GM19395 (cell line): Measurements from ENCODE around the gene SMIM5.
"Not testable (repeated sequence)": the region's sequence is repeated elsewhere in the genome, so short reads cannot be mapped to it uniquely, and the experiment has no call there.

Source experiments
- ATAC-seq: cut with Tn5 transposase; IDR thresholded peaks from one replicate; pipeline ENCODE4 v1.9.1; 2021; ENCODE audit warnings: mild to moderate bottlenecking, moderate library complexity; ENCODE audit not compliant: unreplicated experiment

SMIM5 gene

GRCh38 chr17:75624021-75624420, 9.2 kb upstream of the SMIM5 start:
- no peak for ATAC-seq

DNA sequence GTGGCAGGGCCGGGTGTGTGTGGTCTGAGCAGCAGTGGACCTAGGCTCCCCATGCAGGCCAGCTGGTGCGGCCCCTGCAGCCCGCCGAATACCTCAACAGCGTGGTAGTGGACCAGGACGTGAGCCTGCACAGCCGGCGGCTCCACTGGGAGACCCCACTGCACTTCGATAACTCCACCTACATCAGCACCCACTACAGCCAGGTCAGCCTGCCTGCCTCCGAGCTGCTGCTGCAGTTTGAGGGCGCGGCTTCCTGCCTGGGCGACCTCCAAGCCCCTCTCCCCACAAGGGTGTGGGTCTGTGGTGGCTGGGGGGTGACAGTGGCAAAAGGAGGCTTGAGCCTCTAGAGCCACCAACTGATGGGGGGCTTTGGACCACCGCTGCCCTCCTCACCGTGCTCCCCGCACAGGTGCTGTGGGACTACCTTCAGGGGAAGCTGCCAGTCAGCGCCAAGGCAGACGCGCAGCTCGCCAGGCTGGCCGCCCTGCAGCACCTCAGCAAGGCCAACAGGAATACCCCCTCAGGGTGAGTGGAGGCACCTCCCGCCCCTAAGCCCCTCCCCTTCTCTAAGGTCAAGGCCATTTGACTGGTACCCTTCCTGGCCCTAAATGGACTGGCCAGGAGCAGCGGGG, 8.4 kb upstream of the SMIM5 start:
- ATAC-seq, result no peak

- no peak for ATAC-seq
Measured at GRCh38 chr17:75625813-75626486, 7.3 kb upstream of the SMIM5 start.

GRCh38 chr17:75626496-75627038, 6.7 kb upstream of the SMIM5 start:
- no peak for ATAC-seq

DNA sequence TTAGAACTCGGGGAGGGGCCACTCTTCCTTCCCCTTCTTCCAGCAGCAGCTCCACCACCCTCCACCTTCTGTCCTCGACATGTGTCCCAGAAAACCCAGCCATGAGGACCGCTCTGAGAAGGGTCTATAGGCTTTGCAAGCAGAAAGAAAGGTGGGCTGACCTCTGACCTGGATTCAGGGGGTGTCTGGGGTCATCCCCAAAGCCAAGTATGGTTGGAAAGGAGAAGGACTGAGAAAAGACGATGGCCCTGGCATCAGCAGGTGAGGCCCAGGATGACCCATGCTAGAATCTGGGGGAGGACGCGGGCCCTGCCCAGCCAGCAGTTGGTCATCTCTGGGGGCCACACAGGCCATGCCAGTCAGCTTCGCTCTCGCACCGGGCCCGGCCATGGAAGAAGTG, 6.1 kb upstream of the SMIM5 start:
- ATAC-seq, result no peak

DNA sequence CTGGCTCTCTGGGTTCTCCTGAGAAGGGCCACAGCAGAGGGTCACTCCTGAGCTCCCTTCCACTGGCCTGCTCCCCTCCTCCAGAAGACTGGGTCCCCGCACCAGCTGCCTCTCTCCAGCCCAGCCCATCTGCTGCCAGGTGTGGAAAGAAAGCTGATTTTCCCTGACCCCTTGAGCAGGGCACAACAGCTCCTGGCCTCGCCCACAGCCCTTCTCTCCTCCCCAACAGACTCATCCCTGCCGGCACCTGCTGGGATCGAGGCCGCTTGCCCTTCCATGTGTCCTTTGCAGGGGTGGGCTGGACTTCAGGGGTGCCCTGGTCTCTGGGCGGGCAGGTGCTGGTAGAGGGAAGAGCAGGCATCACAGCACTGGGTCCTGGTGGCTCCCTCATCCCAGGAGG, 4.8 kb upstream of the SMIM5 start:
- ATAC-seq, result no peak

DNA sequence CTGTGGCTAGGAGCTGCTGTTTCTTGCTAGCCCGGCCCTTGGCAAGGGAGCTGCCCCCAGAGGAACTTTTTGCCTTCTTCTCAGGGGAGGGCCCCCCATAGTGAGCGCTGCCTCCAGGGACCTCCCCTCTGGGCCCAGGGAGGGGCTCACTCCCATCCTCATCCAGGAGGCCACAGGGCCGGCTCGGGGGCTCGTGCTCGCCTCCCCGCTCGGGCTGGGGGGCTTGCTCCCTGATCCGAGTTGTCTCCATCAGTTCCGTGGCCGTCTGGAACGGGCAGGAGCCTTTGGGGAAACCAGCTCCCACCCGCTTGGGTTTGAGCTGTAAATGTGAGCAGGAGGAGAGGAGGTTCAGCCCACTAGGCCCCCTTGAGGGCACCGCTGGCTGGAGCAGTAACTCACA, 4.1 kb upstream of the SMIM5 start:
- no peak for ATAC-seq

GRCh38 chr17:75630071-75630917, 2.9 kb upstream of the SMIM5 start:
- ATAC-seq, result no peak

- ATAC-seq, result no peak
Measured at GRCh38 chr17:75631353-75631752, 1.9 kb upstream of the SMIM5 start.

DNA sequence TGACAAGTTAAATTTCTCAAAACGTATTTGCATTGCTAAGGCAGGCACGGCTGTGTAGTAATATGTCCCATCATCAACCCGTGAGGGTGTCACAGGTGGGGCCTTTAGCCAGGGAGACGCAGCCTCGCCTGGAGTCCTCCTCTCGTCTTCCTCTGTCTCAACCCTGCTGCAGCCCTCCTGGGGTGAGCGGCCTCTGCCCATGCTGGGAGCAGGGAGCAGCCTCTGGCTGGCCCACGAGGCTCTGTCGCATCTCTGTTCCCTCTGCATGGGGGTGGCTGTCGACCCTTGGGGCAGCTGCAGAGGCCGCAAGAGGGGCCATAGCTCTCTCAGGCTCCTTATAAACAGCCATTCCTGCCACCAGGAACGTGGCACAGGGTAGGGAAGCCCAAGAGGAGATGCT, 806 bp upstream of the SMIM5 start:
- ATAC-seq, result no peak

- no peak for ATAC-seq
Measured at GRCh38 chr17:75633486-75634375, 497 bp downstream of the SMIM5 start.

- no peak for ATAC-seq
Measured at GRCh38 chr17:75634376-75634740, 1.1 kb downstream of the SMIM5 start.

GRCh38 chr17:75634754-75635609, 1.7 kb downstream of the SMIM5 start:
- ATAC-seq, result no peak

DNA sequence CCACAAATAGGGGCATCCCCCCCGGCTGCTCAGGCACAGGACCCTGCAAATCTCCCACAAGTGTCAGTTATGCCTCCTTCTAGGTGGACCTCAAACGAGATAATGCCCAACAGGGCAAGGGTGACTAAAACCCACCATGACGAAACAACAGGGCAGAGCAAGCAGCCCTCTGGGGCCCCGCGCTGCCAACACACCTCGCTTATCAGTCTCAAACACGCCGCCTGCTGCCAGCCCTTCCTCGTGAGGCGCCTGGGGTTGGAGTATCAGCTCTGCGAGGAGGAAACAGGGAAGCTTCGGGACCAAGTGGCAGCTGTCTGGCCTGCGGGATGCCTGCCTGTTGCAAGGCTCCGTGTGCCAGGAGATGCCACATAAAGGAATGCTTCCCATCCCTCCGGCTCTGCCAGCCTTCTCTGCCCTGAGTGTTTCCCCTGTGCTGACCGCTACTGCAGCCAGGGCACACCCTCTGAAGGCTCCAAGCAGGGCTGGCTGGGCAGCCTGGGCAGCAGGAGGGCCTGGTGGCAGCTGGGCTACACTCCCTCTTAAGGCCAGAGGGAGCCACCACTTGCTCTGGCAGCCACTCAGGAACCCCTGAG, 2.5 kb downstream of the SMIM5 start:
- no peak for ATAC-seq

DNA sequence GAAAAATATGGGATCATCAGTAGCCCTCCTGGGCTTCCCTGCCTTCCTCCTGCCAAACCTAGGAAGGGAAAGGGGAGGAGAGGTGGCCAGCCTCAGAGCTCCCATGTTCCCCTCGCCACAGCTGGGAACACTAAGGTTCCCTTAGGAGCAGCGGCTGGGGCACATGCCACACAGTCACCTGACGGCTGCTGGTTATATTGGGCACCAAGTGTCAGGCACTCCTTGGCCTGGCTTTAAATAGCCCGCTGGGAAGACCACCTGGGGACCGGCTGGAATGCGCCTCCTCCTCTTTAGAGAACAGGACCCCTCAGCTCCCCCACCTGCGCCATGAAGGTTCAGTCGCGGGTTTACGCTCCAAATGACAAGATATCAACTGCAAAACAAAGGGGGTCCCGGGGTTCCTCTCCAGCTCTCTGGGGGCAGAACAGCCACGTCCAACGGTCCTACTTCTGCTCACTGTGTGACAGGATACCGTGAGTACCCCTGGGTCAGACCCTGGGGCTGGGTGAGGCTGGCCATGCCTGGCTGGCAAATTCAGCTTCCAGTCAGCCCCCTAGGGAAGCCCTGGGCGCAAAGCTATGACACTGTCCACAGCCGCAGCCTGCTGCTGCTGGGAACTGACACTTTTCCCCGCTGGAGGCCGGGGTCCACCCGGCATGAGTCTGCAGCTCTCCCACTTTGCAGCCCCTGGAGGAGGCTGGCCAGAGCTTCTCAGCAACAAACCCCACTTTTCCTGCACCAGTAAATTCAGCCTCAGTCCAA, 3.3 kb downstream of the SMIM5 start:
- no peak for ATAC-seq

GRCh38 chr17:75637143-75637538, 3.9 kb downstream of the SMIM5 start:
- ATAC-seq, result no peak

DNA sequence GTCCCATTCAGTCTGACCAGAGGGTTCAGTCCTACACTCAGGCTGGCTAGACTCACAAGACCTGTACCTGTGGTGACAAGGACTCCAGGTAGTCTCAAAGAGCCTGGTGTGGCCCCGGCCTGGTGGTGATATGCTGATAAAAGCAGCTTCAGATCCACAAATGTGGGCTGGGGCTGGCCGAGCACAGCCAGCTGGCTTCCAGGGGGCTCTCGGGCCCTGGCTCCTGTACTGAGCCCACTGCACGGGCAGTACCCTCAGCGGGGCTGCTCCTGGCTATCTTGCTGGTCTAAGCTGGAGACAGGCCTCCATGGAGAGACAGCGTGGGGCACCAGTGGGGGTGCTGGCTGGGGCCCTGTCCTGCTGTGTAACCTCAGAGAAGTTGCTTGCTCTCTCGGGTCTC, 4.3 kb downstream of the SMIM5 start:
- ATAC-seq, result no peak

DNA sequence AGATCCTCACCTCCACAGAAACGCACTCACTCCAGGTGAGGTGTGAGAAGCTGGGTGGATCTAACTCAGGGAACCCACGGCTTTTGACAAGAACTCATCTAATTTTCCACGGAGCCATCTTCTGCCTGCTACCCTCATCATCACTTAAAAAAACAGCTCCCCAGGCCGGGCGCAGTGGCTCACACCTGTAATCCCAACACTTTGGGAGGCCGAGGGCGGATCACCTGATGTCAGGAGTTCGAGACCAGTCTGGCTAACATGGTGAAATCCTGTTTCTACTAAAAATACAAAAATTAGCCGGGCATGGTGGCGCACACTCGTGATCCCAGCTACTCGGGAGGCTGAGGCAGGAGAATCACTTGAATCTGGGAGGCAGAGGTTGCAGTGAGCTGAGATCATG, 4.8 kb downstream of the SMIM5 start:
- ATAC-seq, result not testable (repeated sequence)

DNA sequence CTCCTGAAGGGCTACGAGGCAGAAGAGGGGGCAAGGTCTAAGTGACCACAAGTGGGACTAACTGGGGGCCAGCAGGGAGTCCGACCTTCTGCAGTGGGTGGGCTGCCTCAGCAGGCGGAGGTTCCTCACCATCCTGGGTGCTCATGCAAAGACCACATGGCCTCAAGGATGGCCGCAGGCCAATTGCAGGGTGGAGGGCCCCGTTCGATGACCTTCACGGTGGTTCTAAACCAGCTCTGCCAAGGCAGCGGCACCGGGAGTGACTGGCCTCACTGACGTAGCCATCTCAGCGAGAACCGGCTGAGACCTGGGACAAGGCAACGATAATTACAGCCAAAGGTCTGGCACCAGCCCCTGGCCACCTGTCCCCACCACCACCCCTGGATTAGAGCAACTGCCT, 5.7 kb downstream of the SMIM5 start:
- ATAC-seq, result no peak
